ENCODE measurements around the gene LIFR. TPM values are rescaled to one million over a fixed set of nuclear protein-coding genes. Genes with fewer than 3 reads are reported as not detected.
A peak's percentile ranks its signal among the peaks of the same experiment; 100 is the strongest.
"Not testable (repeated sequence)": the region's sequence is repeated elsewhere in the genome, so short reads cannot be mapped to it uniquely, and the experiment has no call there.

The LIFR gene
- total and polyA plus RNA-seq, 4 donors = 39.8 to 179 (median 94.9) TPM

DNA sequence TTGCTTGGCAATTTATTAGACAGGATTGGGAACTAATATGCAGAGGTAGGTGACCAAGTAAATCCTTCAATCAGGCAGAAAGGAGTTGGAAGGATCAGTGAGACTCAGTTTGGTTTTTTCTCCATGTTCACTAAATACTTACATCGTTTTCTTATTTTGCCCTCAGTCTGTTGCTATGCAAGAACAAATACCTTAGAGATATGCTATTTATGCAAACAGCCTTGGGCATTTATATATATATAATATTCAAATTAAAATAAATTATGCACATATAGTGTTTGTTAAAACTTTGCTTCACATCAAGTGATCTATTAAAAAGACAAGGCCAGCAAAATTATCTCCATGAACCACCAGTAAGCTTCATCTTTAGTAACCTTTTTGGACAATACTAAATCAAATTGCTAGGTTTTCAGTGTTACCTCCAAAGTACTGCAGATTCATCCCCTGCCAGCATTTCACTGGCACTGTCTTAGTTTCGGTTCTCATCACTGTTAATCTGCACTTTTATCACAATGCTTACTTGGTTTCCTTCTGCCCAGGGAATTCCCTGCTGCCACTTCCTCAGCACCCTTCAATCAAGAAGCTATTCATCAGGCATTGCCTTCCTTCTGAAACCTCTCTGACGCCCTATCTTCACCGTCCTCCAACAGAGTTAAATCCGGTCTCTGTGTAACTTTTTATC, 26.0 kb upstream of the LIFR start:
- Histone ChIP-seq H3K27me3 (ENCODE audit: control insufficient read depth, insufficient read depth, low read length) (no peaks in the 10 kb centered on the region), H3K36me3 (ENCODE audit: control insufficient read depth, insufficient read depth, low read length) (no peaks in the 10 kb centered on the region), H3K4me1 (ENCODE audit: control insufficient read depth, insufficient read depth, low read length) (no peaks in the 10 kb centered on the region), H3K27ac (ENCODE audit: low read depth, low read length) (no peak overlapping the region), H3K4me3 (ENCODE audit: low read depth, low read length) (no peak overlapping the region), H3K9me3 (ENCODE audit: control insufficient read depth, insufficient read depth, low read length) (no peaks in the 10 kb centered on the region)
- DNase-seq (ENCODE audit: low read depth in 4 of 6, low spot score in 6 of 6) = peak in 1 of 6 donors; percentile 13
- 53% methylated on average over 1 of the region's 5 CpGs for WGBS (ENCODE audit: insufficient coverage)

- Histone ChIP-seq H3K9me3 (ENCODE audit: control insufficient read depth, insufficient read depth, low read length) (no peaks in the 10 kb centered on the region), H3K4me3 (ENCODE audit: low read depth, low read length) (no peak overlapping the region), H3K4me1 (ENCODE audit: control insufficient read depth, insufficient read depth, low read length) (no peaks in the 10 kb centered on the region), H3K36me3 (ENCODE audit: control insufficient read depth, insufficient read depth, low read length) (no peaks in the 10 kb centered on the region), H3K27ac (ENCODE audit: low read depth, low read length) (no peak overlapping the region), H3K27me3 (ENCODE audit: control insufficient read depth, insufficient read depth, low read length) (no peaks in the 10 kb centered on the region)
- WGBS (ENCODE audit: insufficient coverage) = no CpG with 5 or more reads among the region's 4 CpGs
- DNase-seq (ENCODE audit: low read depth in 4 of 6, low spot score in 6 of 6) = peak in 1 of 6 donors; percentile 42
These were observed 25.2 kb upstream of the LIFR start for GRCh38 chr5:38581597-38581996.

DNA sequence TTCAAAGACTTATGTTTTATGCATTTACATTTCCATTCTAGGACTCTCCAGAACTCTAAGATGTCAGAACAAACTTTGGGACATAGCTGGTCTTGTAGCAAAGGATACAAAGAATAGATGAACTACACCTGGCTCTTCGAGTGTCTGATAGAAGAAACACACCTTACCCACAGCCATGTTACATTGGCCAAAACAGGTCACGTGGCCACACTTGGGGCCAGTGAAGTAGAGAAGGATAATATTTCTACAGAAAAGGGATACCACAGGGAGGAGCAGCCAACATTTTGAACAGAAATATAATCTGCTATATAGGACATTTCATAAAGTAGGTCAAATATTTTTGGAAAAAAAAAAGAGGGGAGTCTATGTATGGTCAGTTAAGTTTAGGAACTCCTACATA, 22.7 kb upstream of the LIFR start:
- H3K27ac ChIP-seq (ENCODE audit: low read depth, low read length) = no peak overlapping the region
- WGBS (ENCODE audit: insufficient coverage) = no CpG with 5 or more reads among the region's 2 CpGs
- peaks cover 3% of the 10 kb centered on the region for H3K4me1 ChIP-seq (ENCODE audit: control insufficient read depth, insufficient read depth, low read length)
- no peak for DNase-seq (ENCODE audit: low read depth in 4 of 6, low spot score in 6 of 6)
- H3K9me3 ChIP-seq (ENCODE audit: control insufficient read depth, insufficient read depth, low read length) = no peaks in the 10 kb centered on the region
- no peak overlapping the region for H3K4me3 ChIP-seq (ENCODE audit: low read depth, low read length)
- H3K36me3 ChIP-seq (ENCODE audit: control insufficient read depth, insufficient read depth, low read length) = no peaks in the 10 kb centered on the region
- no peaks in the 10 kb centered on the region for H3K27me3 ChIP-seq (ENCODE audit: control insufficient read depth, insufficient read depth, low read length)

DNA sequence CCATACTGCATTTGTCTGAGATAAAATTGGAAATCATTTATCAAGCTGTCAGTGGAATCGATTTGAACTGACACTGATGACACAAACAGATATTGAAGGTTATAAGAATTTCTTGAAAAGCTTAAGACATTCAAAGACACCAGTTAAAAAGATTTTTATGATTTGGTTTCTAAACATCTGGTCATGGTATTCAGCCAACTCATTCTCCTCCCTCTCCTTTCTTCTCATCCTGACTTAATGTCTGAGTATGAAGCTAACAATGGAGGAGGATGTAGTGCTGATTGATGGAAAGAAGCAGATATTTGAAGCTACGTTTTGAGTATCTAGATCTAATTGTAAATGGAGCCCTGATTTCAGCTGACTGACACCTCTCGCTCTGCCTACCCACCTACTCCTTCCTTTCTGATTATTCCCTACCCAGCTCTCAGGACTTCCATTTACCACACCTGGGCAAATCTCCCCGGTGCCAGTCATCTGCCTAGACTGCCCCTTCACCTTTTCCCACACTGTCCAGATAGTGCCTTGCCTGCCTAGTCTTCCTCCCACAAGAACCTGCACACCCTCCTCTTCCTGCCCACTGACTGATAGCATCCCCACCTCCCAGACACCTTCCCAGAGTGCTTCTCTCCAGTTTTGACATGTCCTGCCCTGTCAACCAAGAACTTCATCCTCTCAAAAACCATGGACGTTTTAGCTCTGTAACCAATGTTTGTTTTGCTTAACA, 20.7 kb upstream of the LIFR start:
- DNase-seq (ENCODE audit: low read depth in 4 of 6, low spot score in 6 of 6) = no peak
- H3K9me3 ChIP-seq (ENCODE audit: control insufficient read depth, insufficient read depth, low read length) = no peaks in the 10 kb centered on the region
- 98% methylated on average over 2 of the region's 5 CpGs for WGBS (ENCODE audit: insufficient coverage)
- no peaks in the 10 kb centered on the region for H3K27me3 ChIP-seq (ENCODE audit: control insufficient read depth, insufficient read depth, low read length)
- no peak overlapping the region for H3K27ac ChIP-seq (ENCODE audit: low read depth, low read length)
- peaks cover 3% of the 10 kb centered on the region for H3K4me1 ChIP-seq (ENCODE audit: control insufficient read depth, insufficient read depth, low read length)
- H3K4me3 ChIP-seq (ENCODE audit: low read depth, low read length) = no peak overlapping the region
- H3K36me3 ChIP-seq (ENCODE audit: control insufficient read depth, insufficient read depth, low read length) = no peaks in the 10 kb centered on the region

- Histone ChIP-seq H3K4me3 (ENCODE audit: low read depth, low read length) (no peak overlapping the region), H3K4me1 (ENCODE audit: control insufficient read depth, insufficient read depth, low read length) (peaks cover 3% of the 10 kb centered on the region), H3K36me3 (ENCODE audit: control insufficient read depth, insufficient read depth, low read length) (no peaks in the 10 kb centered on the region), H3K9me3 (ENCODE audit: control insufficient read depth, insufficient read depth, low read length) (no peaks in the 10 kb centered on the region), H3K27me3 (ENCODE audit: control insufficient read depth, insufficient read depth, low read length) (no peaks in the 10 kb centered on the region), H3K27ac (ENCODE audit: low read depth, low read length) (no peak overlapping the region)
- no CpG with 5 or more reads among the region's 7 CpGs for WGBS (ENCODE audit: insufficient coverage)
- peak in 1 of 6 donors; percentile 66 for DNase-seq (ENCODE audit: low read depth in 4 of 6, low spot score in 6 of 6)
These were observed 20.0 kb upstream of the LIFR start for GRCh38 chr5:38576442-38576841.

DNA sequence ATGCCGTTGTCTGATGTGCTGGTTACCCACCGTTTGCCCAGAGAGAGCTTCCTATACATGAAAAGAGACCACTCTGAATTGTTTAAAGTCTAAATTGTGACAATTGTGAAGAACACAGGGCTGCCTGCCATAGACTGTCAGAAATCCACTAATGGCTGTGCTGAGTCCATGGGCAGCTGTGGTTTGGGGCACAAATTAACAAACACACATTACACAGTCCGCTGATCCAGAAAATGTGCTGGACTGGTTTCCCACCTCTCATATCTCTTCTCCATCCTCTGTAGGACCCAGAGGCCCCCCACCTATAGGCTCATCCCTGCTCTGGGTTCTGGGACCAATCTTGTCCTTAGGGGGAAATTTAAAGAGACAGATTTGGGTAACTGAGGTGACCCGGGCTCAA, 19.0 kb upstream of the LIFR start:
- H3K4me1 ChIP-seq (ENCODE audit: control insufficient read depth, insufficient read depth, low read length) = peaks cover 3% of the 10 kb centered on the region
- no peak overlapping the region for H3K27ac ChIP-seq (ENCODE audit: low read depth, low read length)
- WGBS (ENCODE audit: insufficient coverage) = 58% methylated on average over 3 of the region's 4 CpGs

DNA sequence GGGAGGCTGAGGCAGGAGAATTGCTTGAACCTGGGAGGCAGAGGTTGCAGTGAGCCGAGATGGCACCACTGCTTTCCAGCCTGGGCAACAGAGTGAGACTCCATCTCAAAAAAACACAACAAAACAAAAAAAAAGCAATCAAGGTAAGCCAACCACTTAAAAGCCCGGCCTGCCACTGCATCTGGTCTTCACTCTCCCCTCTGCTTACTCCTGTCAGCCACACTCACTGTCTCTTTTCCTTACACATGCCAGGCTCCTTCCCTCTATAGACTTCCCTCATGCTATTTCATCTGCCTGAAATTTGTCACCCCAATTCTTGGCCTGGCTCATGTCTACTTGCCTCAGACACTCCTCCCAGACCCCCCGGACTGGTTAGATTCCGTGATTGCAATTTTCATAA, 17.6 kb upstream of the LIFR start:
- no peak overlapping the region for H3K4me3 ChIP-seq (ENCODE audit: low read depth, low read length)
- no peak overlapping the region for H3K27ac ChIP-seq (ENCODE audit: low read depth, low read length)
- no peaks in the 10 kb centered on the region for H3K36me3 ChIP-seq (ENCODE audit: control insufficient read depth, insufficient read depth, low read length)
- H3K27me3 ChIP-seq (ENCODE audit: control insufficient read depth, insufficient read depth, low read length) = no peaks in the 10 kb centered on the region
- no peak for DNase-seq (ENCODE audit: low read depth in 4 of 6, low spot score in 6 of 6)
- no peaks in the 10 kb centered on the region for H3K9me3 ChIP-seq (ENCODE audit: control insufficient read depth, insufficient read depth, low read length)
- peaks cover 3% of the 10 kb centered on the region for H3K4me1 ChIP-seq (ENCODE audit: control insufficient read depth, insufficient read depth, low read length)
- WGBS (ENCODE audit: insufficient coverage) = 97% methylated on average over 4 of the region's 4 CpGs

More for the DNA sequence above, 19.0 kb upstream of the LIFR start:
- Histone ChIP-seq H3K36me3 (ENCODE audit: control insufficient read depth, insufficient read depth, low read length) (no peaks in the 10 kb centered on the region), H3K4me3 (ENCODE audit: low read depth, low read length) (no peak overlapping the region), H3K27me3 (ENCODE audit: control insufficient read depth, insufficient read depth, low read length) (no peaks in the 10 kb centered on the region), H3K9me3 (ENCODE audit: control insufficient read depth, insufficient read depth, low read length) (no peaks in the 10 kb centered on the region)
- peak in 2 of 6 donors; percentile 38 to 57 for DNase-seq (ENCODE audit: low read depth in 4 of 6, low spot score in 6 of 6)

GRCh38 chr5:38573521-38573920, 17.1 kb upstream of the LIFR start:
- Histone ChIP-seq H3K4me3 (ENCODE audit: low read depth, low read length) (no peak overlapping the region), H3K27ac (ENCODE audit: low read depth, low read length) (no peak overlapping the region), H3K36me3 (ENCODE audit: control insufficient read depth, insufficient read depth, low read length) (no peaks in the 10 kb centered on the region), H3K4me1 (ENCODE audit: control insufficient read depth, insufficient read depth, low read length) (peaks cover 3% of the 10 kb centered on the region), H3K9me3 (ENCODE audit: control insufficient read depth, insufficient read depth, low read length) (no peaks in the 10 kb centered on the region), H3K27me3 (ENCODE audit: control insufficient read depth, insufficient read depth, low read length) (no peaks in the 10 kb centered on the region)
- no peak for DNase-seq (ENCODE audit: low read depth in 4 of 6, low spot score in 6 of 6)
- 100% methylated on average over 1 of the region's 3 CpGs for WGBS (ENCODE audit: insufficient coverage)

DNA sequence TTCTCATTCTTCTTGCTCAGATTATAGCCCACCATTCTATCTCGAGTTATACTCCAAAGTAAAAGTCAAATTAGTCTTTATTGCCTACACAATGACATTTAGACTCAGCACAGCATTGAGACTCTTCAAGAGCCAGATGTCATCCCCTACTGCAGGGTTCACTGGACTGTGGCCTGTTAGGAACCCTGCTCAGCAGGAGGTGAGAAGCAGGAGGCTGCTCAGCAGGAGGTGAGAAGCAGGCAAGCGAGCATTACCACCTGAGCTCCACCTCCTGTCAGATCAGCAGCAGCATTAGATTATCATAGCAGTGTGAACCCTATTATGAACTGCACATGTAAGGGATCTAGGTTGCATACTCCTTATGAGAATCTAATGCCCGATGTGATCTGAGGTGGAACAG, 12.7 kb upstream of the LIFR start:
- Histone ChIP-seq H3K9me3 (ENCODE audit: control insufficient read depth, insufficient read depth, low read length) (no peaks in the 10 kb centered on the region), H3K36me3 (ENCODE audit: control insufficient read depth, insufficient read depth, low read length) (no peaks in the 10 kb centered on the region), H3K4me3 (ENCODE audit: low read depth, low read length) (no peak overlapping the region), H3K4me1 (ENCODE audit: control insufficient read depth, insufficient read depth, low read length) (no peaks in the 10 kb centered on the region), H3K27ac (ENCODE audit: low read depth, low read length) (no peak overlapping the region), H3K27me3 (ENCODE audit: control insufficient read depth, insufficient read depth, low read length) (no peaks in the 10 kb centered on the region)
- no peak for DNase-seq (ENCODE audit: low read depth in 4 of 6, low spot score in 6 of 6)
- 100% methylated on average over 1 of the region's 3 CpGs for WGBS (ENCODE audit: insufficient coverage)

DNA sequence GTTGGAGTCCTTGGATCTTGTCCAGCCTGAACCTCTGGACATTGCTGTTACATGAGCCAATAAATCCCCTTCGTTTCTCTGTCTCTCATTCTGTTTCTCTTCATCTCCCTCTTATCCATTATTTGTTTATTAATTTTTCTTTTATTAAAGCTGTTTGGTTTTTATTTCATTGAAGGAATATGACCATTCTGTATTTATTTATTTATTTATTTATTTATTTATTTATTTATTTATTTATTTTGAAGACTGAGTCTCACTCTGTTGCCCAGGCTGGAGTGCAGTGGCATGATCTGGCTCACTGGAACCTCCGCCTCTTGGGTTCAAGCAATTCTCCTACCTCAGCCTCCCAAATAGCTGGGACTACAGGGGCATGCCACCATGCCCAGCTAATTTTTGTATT, 10.9 kb upstream of the LIFR start:
- H3K4me1 ChIP-seq (ENCODE audit: control insufficient read depth, insufficient read depth, low read length); DNase-seq (ENCODE audit: low read depth in 4 of 6, low spot score in 6 of 6); H3K4me3 ChIP-seq (ENCODE audit: low read depth, low read length); H3K36me3 ChIP-seq (ENCODE audit: control insufficient read depth, insufficient read depth, low read length); H3K9me3 ChIP-seq (ENCODE audit: control insufficient read depth, insufficient read depth, low read length); H3K27ac ChIP-seq (ENCODE audit: low read depth, low read length); H3K27me3 ChIP-seq (ENCODE audit: control insufficient read depth, insufficient read depth, low read length): not testable (repeated sequence)
- WGBS (ENCODE audit: insufficient coverage) = 86% methylated on average over 1 of the region's 2 CpGs
